Right cardiac atrium (tissue), 5 donors: ENCODE data around the gene USP17L17. TPM values are rescaled to one million over a fixed set of nuclear protein-coding genes. Genes with fewer than 3 reads are reported as not detected.
"Not testable (repeated sequence)": the region's sequence is repeated elsewhere in the genome, so short reads cannot be mapped to it uniquely, and the experiment has no call there.

Experiments used
- ATAC-seq, 2 donors: fragments of 200-7000 bp; cut with Tn5 transposase; one replicate each; pipeline versions ENCODE4 v1.8.0 to v1.9.1; 2020; ENCODE audit warnings: moderate library complexity in 2 of 2, mild to moderate bottlenecking in 1 of 2
- DNase-seq, 3 donors: peaks; one replicate each; pipeline ENCODE4 v3.0.0-alpha.2; 2020
- H3K27ac ChIP-seq: one replicate; pipeline ENCODE4 v1.5.1; 2013; ENCODE audit warnings: mild to moderate bottlenecking, low read length, control low read depth, moderate library complexity
- H3K27me3 ChIP-seq: one replicate; pipeline ENCODE4 v1.6.1; 2013; ENCODE audit not compliant: control insufficient read depth, insufficient read depth
- H3K4me1 ChIP-seq: one replicate; pipeline ENCODE4 v1.6.1; 2013; ENCODE audit warnings: low read length; ENCODE audit not compliant: control insufficient read depth, insufficient read depth
- H3K4me3 ChIP-seq: one replicate; pipeline ENCODE4 v1.5.1; 2013; ENCODE audit warnings: low read length, control low read depth
- H3K9me3 ChIP-seq: one replicate; pipeline ENCODE4 v1.6.1; 2013; ENCODE audit warnings: low read length; ENCODE audit not compliant: control insufficient read depth
- WGBS: extraction: QIAGEN DNeasy Blood & Tissue Kit; methylation state at CpG from one replicate; pipeline ENCODE4 v1.1.7; 2013; 5-methylcytosine and 5-hydroxymethylcytosine counted together
- intact Hi-C, 4 donors: fragments of 100-400 bp; cut with DNase I; formaldehyde crosslinking; loops; one replicate each; pipeline versions ENCODE4 v1.11.0 to v1.14.0; 2022 to 2023
- polyA plus RNA-seq: library from polyadenylated mRNA; stranded (reverse); fragments of 200-250 nt; gene quantifications from one replicate; pipeline ENCODE4 v1.2.3, GENCODE V29; 2013
- total RNA-seq, 4 donors: library from RNA; stranded (reverse); fragmentation: NEBNext Ultra II Directional; extraction: Animal tissue kit (Norgen Biotek cat#: 25700); gene quantifications; one replicate each; pipeline ENCODE4 v1.2.1, GENCODE V29; 2021
- donor health status: healthy with polysubstance abuse.
- donor health status: DM: no; HTN: yes; CAD: no.
- donor health status: DM: no; HTN: no; CAD: no.
- donor health status: DM: no; HTN: yes; CAD: no; lungs with severe emphysema.
- donor health status: DM: yes; HTN: yes; CAD: no.

The USP17L17 gene
- total and polyA plus RNA-seq, 5 donors = not detected

DNA sequence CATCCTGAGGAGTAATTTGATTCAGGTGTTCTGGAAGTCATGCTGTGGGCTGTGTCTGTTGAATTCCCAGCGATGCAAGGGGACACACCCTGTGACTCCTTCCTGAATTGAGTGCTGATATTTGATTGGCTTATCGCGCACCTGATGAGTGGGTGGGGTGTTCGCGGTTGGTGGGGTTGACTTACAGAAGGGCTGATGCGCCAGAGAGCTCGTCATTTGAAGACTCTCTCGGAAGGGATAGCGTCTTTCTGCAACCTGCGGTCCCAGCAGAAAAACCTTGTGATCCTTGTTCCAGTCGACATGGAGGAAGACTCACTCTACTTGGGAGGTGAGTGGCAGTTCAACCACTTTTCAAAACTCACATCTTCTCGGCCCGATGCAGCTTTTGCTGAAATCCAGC lies 9.4 kb downstream of the USP17L17 start, which contains the start of gene USP17L19:
Gene USP17L19 (plus strand): TSS at position 301 of the 400 bp plus-strand sequence. CDS start 0 bp downstream, at position 301.
- ATAC-seq, H3K9me3 ChIP-seq, H3K27ac ChIP-seq, H3K4me3 ChIP-seq, H3K27me3 ChIP-seq, DNase-seq, H3K4me1 ChIP-seq, intact Hi-C loops: not testable (repeated sequence)
- WGBS = no CpG with 5 or more reads among the region's 13 CpGs

DNA sequence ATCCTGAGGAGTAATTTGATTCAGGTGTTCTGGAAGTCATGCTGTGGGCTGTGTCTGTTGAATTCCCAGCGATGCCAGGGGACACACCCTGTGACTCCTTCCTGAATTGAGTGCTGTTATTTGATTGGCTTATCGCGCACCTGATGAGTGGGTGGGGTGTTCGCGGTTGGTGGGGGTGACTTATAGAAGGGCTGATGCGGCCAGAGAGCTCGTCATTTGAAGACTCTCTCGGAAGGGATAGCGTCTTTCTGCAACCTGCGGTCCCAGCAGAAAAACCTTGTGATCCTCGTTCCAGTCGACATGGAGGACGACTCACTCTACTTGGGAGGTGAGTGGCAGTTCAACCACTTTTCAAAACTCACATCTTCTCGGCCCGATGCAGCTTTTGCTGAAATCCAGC lies 14.1 kb downstream of the USP17L17 start, which contains the start of gene USP17L20:
Gene USP17L20 (plus strand): TSS at position 301 of the 400 bp plus-strand sequence. CDS start 0 bp downstream, at position 301.
- WGBS = no CpG with 5 or more reads among the region's 15 CpGs
- ATAC-seq, H3K4me3 ChIP-seq, H3K9me3 ChIP-seq, DNase-seq, intact Hi-C loops, H3K27me3 ChIP-seq, H3K27ac ChIP-seq, H3K4me1 ChIP-seq: not testable (repeated sequence)

DNA sequence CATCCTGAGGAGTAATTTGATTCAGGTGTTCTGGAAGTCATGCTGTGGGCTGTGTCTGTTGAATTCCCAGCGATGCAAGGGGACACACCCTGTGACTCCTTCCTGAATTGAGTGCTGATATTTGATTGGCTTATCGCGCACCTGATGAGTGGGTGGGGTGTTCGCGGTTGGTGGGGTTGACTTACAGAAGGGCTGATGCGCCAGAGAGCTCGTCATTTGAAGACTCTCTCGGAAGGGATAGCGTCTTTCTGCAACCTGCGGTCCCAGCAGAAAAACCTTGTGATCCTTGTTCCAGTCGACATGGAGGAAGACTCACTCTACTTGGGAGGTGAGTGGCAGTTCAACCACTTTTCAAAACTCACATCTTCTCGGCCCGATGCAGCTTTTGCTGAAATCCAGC lies 18.9 kb downstream of the USP17L17 start, which contains the start of gene USP17L21:
Gene USP17L21 (plus strand): TSS at position 301 of the 400 bp plus-strand sequence. CDS start 0 bp downstream, at position 301.
- H3K27me3 ChIP-seq, intact Hi-C loops, H3K27ac ChIP-seq, DNase-seq, H3K4me1 ChIP-seq, H3K4me3 ChIP-seq, H3K9me3 ChIP-seq, ATAC-seq: not testable (repeated sequence)
- no CpG with 5 or more reads among the region's 13 CpGs for WGBS

DNA sequence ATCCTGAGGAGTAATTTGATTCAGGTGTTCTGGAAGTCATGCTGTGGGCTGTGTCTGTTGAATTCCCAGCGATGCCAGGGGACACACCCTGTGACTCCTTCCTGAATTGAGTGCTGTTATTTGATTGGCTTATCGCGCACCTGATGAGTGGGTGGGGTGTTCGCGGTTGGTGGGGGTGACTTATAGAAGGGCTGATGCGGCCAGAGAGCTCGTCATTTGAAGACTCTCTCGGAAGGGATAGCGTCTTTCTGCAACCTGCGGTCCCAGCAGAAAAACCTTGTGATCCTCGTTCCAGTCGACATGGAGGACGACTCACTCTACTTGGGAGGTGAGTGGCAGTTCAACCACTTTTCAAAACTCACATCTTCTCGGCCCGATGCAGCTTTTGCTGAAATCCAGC lies 23.6 kb downstream of the USP17L17 start, which contains the start of gene USP17L22:
Gene USP17L22 (plus strand): TSS at position 301 of the 400 bp plus-strand sequence. CDS start 0 bp downstream, at position 301.
- H3K27me3 ChIP-seq, H3K4me1 ChIP-seq, H3K4me3 ChIP-seq, DNase-seq, ATAC-seq, H3K27ac ChIP-seq, H3K9me3 ChIP-seq, intact Hi-C loops: not testable (repeated sequence)
- no CpG with 5 or more reads among the region's 15 CpGs for WGBS

DNA sequence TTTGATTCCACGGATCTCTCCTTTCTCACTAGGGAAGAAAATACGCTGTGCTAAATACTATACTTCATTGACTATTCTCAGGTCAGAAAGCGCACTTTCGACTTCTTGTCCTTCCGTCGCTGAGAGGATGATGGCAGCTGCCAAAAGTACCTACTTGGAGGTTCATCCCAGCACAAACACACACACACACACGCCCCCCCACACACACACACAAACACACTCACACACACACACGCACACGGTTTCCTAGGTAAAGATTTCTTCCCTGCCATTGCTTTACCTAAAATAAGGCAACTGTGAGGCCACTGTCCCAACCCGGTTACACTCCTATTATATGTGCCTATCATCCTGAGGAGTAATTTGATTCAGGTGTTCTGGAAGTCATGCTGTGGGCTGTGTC lies 28.0 kb downstream of the USP17L17 start:
- H3K4me1 ChIP-seq, ATAC-seq, H3K9me3 ChIP-seq, H3K27ac ChIP-seq, H3K4me3 ChIP-seq, H3K27me3 ChIP-seq, intact Hi-C loops: not testable (repeated sequence)
- WGBS = 83% methylated on average over 5 of the region's 10 CpGs
- DNase-seq = peak in 2 of 3 donors; percentile 17 to 60

Other genes starting within 250 kb of the USP17L17 start
- gene FAM90A26, start 73.5 kb upstream of the USP17L17 start, total RNA-seq = not detected
- not detected for gene FAM90A26, start 73.5 kb upstream of the USP17L17 start, polyA plus RNA-seq
- not detected for gene USP17L10, start 33.2 kb upstream of the USP17L17 start, total RNA-seq
- gene USP17L10, start 33.2 kb upstream of the USP17L17 start, polyA plus RNA-seq = not detected
- not detected for gene USP17L11, start 28.5 kb upstream of the USP17L17 start, total RNA-seq
- gene USP17L11, start 28.5 kb upstream of the USP17L17 start, polyA plus RNA-seq = not detected
- not detected for gene USP17L12, start 23.7 kb upstream of the USP17L17 start, total RNA-seq
- gene USP17L12, start 23.7 kb upstream of the USP17L17 start, polyA plus RNA-seq = not detected
- gene USP17L13, start 19.0 kb upstream of the USP17L17 start, total RNA-seq = not detected
- gene USP17L13, start 19.0 kb upstream of the USP17L17 start, polyA plus RNA-seq = not detected
- gene USP17L15, start 9.5 kb upstream of the USP17L17 start, total RNA-seq = not detected
- gene USP17L15, start 9.5 kb upstream of the USP17L17 start, polyA plus RNA-seq = not detected
- not detected for gene USP17L18, start 4.8 kb downstream of the USP17L17 start, total RNA-seq
- not detected for gene USP17L18, start 4.8 kb downstream of the USP17L17 start, polyA plus RNA-seq
- not detected for gene USP17L19, start 9.5 kb downstream of the USP17L17 start, total RNA-seq
- not detected for gene USP17L19, start 9.5 kb downstream of the USP17L17 start, polyA plus RNA-seq
- not detected for gene USP17L20, start 14.2 kb downstream of the USP17L17 start, total RNA-seq
- not detected for gene USP17L20, start 14.2 kb downstream of the USP17L17 start, polyA plus RNA-seq
- gene USP17L21, start 19.0 kb downstream of the USP17L17 start, total RNA-seq = not detected
- gene USP17L21, start 19.0 kb downstream of the USP17L17 start, polyA plus RNA-seq = not detected
- not detected for gene USP17L22, start 23.7 kb downstream of the USP17L17 start, total RNA-seq
- not detected for gene USP17L22, start 23.7 kb downstream of the USP17L17 start, polyA plus RNA-seq
- not detected for gene USP17L24, start 81.3 kb downstream of the USP17L17 start, total RNA-seq
- not detected for gene USP17L24, start 81.3 kb downstream of the USP17L17 start, polyA plus RNA-seq
- not detected for gene USP17L25, start 86.0 kb downstream of the USP17L17 start, total RNA-seq
- gene USP17L25, start 86.0 kb downstream of the USP17L17 start, polyA plus RNA-seq = not detected
- gene USP17L26, start 90.8 kb downstream of the USP17L17 start, total RNA-seq = not detected
- not detected for gene USP17L26, start 90.8 kb downstream of the USP17L17 start, polyA plus RNA-seq
- gene USP17L5, start 95.5 kb downstream of the USP17L17 start, total RNA-seq = not detected
- gene USP17L5, start 95.5 kb downstream of the USP17L17 start, polyA plus RNA-seq = not detected
- not detected for gene USP17L27, start 100.3 kb downstream of the USP17L17 start, total RNA-seq
- gene USP17L27, start 100.3 kb downstream of the USP17L17 start, polyA plus RNA-seq = not detected
- gene USP17L28, start 105.0 kb downstream of the USP17L17 start, total RNA-seq = not detected
- gene USP17L28, start 105.0 kb downstream of the USP17L17 start, polyA plus RNA-seq = not detected
- not detected for gene USP17L29, start 109.8 kb downstream of the USP17L17 start, total RNA-seq
- gene USP17L29, start 109.8 kb downstream of the USP17L17 start, polyA plus RNA-seq = not detected
- gene USP17L30, start 119.2 kb downstream of the USP17L17 start, total RNA-seq = not detected
- not detected for gene USP17L30, start 119.2 kb downstream of the USP17L17 start, polyA plus RNA-seq
- gene DEFB131A, start 200.5 kb downstream of the USP17L17 start, total RNA-seq = not detected
- gene DEFB131A, start 200.5 kb downstream of the USP17L17 start, polyA plus RNA-seq = not detected